WTC11 (cell line): ENCODE results near the gene ZNF76. TPM values are rescaled to one million over a fixed set of nuclear protein-coding genes. Genes with fewer than 3 reads are reported as not detected.

Source experiments
- ATAC-seq: fragments of 200-7000 bp; cut with Tn5 transposase; 2 replicates; pipeline ENCODE4 v1.10.0; 2021; ENCODE audit warnings: mild to moderate bottlenecking, moderate library complexity
- CTCF ChIA-PET: fragments of 300-600 bp; sonication (Branson Sonifier 250); formaldehyde crosslinking; loops from one replicate; lab custom pipeline; 2021; ENCODE audit warnings: antibody characterized with exemption; lab: Charles Lee
- POLR2A ChIA-PET: fragments of 350-600 bp; sonication (Branson Sonifier 250); formaldehyde crosslinking; loops from one replicate; lab custom pipeline; 2021; ENCODE audit warnings: antibody characterized with exemption; lab: Charles Lee
- DNase-seq: peaks from one replicate; pipeline ENCODE4 v3.0.0; 2021; ENCODE audit warnings: low spot score
- H3K27ac Mint-ChIP-seq: 2 replicates; pipeline ENCODE4 v1.8.0; 2021; ENCODE audit warnings: mixed read lengths
- H3K27me3 Mint-ChIP-seq: 2 replicates; pipeline ENCODE4 v1.8.0; 2021; ENCODE audit warnings: low read depth, mild to moderate bottlenecking, moderate library complexity, mixed read lengths
- H3K36me3 Mint-ChIP-seq: 2 replicates; pipeline ENCODE4 v1.8.0; 2021; ENCODE audit warnings: mixed read lengths
- H3K4me1 Mint-ChIP-seq: 2 replicates; pipeline ENCODE4 v1.8.0; 2022; ENCODE audit warnings: mixed read lengths
- H3K4me3 Mint-ChIP-seq: 2 replicates; pipeline ENCODE4 v1.8.0; 2021; ENCODE audit warnings: mild to moderate bottlenecking, moderate library complexity, mixed read lengths
- H3K9me3 Mint-ChIP-seq: 2 replicates; pipeline ENCODE4 v1.8.0; 2021; ENCODE audit warnings: mixed read lengths
- ARID4B ChIP-seq: sonication (generic); formaldehyde crosslinking; IDR thresholded peaks from 2 replicates; pipeline ENCODE4 v1.8.0; 2023; ENCODE audit warnings: missing genetic modification reagents, mild to moderate bottlenecking, borderline replicate concordance
- ATF1 ChIP-seq: sonication (generic); formaldehyde crosslinking; IDR thresholded peaks from 2 replicates; pipeline ENCODE4 v1.8.1; 2023; ENCODE audit warnings: mild to moderate bottlenecking, moderate library complexity, missing genetic modification reagents
- ATF2 ChIP-seq: sonication (generic); formaldehyde crosslinking; IDR thresholded peaks from 2 replicates; pipeline ENCODE4 v1.8.1; 2022; ENCODE audit warnings: low read depth, missing genetic modification reagents, borderline replicate concordance
- ELF4 ChIP-seq: sonication (generic); formaldehyde crosslinking; IDR thresholded peaks from 2 replicates; pipeline ENCODE4 v1.8.1; 2022; ENCODE audit warnings: low read depth, mild to moderate bottlenecking, moderate library complexity, missing genetic modification reagents
- FOXK1 ChIP-seq: sonication (generic); formaldehyde crosslinking; IDR thresholded peaks from 2 replicates; pipeline ENCODE4 v1.8.0; 2022; ENCODE audit warnings: mild to moderate bottlenecking, moderate library complexity, missing genetic modification reagents
- IRF2 ChIP-seq: sonication (generic); formaldehyde crosslinking; IDR thresholded peaks from 2 replicates; pipeline ENCODE4 v1.8.0; 2022; ENCODE audit warnings: low read depth, missing genetic modification reagents, borderline replicate concordance
- JUN ChIP-seq: sonication (generic); formaldehyde crosslinking; IDR thresholded peaks from 2 replicates; pipeline ENCODE4 v1.8.0; 2023; ENCODE audit warnings: mild to moderate bottlenecking, missing genetic modification reagents
- NFE2L1 ChIP-seq: sonication (generic); formaldehyde crosslinking; IDR thresholded peaks from 2 replicates; pipeline ENCODE4 v1.8.1; 2023; ENCODE audit warnings: missing genetic modification reagents
- RORB ChIP-seq: fragments of 250-450 bp; sonication (Bioruptor Pico); IDR thresholded peaks from 2 replicates; pipeline ENCODE4 v1.9.0; 2021; ENCODE audit warnings: mild to moderate bottlenecking
- TCF7 ChIP-seq: sonication (generic); formaldehyde crosslinking; IDR thresholded peaks from 2 replicates; pipeline ENCODE4 v1.8.0; 2022; ENCODE audit warnings: mild to moderate bottlenecking, low read depth, missing genetic modification reagents, moderate library complexity
- TP53 ChIP-seq: sonication (generic); formaldehyde crosslinking; IDR thresholded peaks from 2 replicates; pipeline ENCODE4 v1.8.1; 2023; ENCODE audit warnings: mild to moderate bottlenecking, missing genetic modification reagents
- ZNF121 ChIP-seq: sonication (generic); formaldehyde crosslinking; IDR thresholded peaks from 2 replicates; pipeline ENCODE4 v1.8.0; 2023; ENCODE audit warnings: missing genetic modification reagents
- ZNF281 ChIP-seq: sonication (generic); formaldehyde crosslinking; IDR thresholded peaks from 2 replicates; pipeline ENCODE4 v1.8.0; 2023; ENCODE audit warnings: mild to moderate bottlenecking, missing genetic modification reagents
- ZNF396 ChIP-seq: fragments of 250-450 bp; sonication (Bioruptor Pico); IDR thresholded peaks from 2 replicates; pipeline ENCODE4 v1.8.0; 2021; ENCODE audit warnings: mild to moderate bottlenecking, moderate library complexity, borderline replicate concordance
- ZNF423 ChIP-seq: fragments of 250-450 bp; sonication (Bioruptor Pico); IDR thresholded peaks from 2 replicates; pipeline ENCODE4 v2.1.2; 2022; ENCODE audit warnings: mild to moderate bottlenecking, moderate library complexity
- total RNA-seq: library from RNA; stranded (reverse); gene quantifications from 3 replicates; pipeline ENCODE4 v1.2.3, GENCODE V29; 2021

ZNF76 gene
- total RNA-seq, 1 experiment from 2014 or later: 25.8 TPM

- H3K9me3 Mint-ChIP-seq: no peaks in the 10 kb centered on the region
- no peaks in the 10 kb centered on the region for H3K36me3 Mint-ChIP-seq
- POLR2A ChIA-PET: interaction anchor here (1.8 kb wide), 1 partner anchor 41 kb away, joined by 4 read pairs; the partner anchor contains the start of gene ZNF76
These were observed 41.3 kb downstream of the ZNF76 start for GRCh38 chr6:35300848-35301247.

More at GRCh38 chr6:35300848-35301247, 41.3 kb downstream of the ZNF76 start:
- Mint-ChIP-seq H3K4me3 (no peak overlapping the region), H3K27ac (no peak overlapping the region), H3K4me1 (peaks cover 39% of the 10 kb centered on the region), H3K27me3 (0 out of 2 replicates have a peak, but pooled peaks cover 4% of the 10 kb centered on the region)
- DNase-seq (no peak), ATAC-seq (no peak)
- TF ChIP-seq NFE2L1 (CRISPR knock-in tag): no peak
- no peak for TF ChIP-seq TP53 (CRISPR knock-in tag)
- no peak for TF ChIP-seq IRF2 (CRISPR knock-in tag)
- TF ChIP-seq TCF7 (CRISPR knock-in tag): no peak
- no peak for TF ChIP-seq ELF4 (CRISPR knock-in tag)
- no peak for TF ChIP-seq JUN (CRISPR knock-in tag)
- TF ChIP-seq ATF2: no peak
- no peak for TF ChIP-seq ZNF281 (CRISPR knock-in tag)
- TF ChIP-seq FOXK1 (CRISPR knock-in tag): no peak
- no peak for TF ChIP-seq ARID4B (CRISPR knock-in tag)
- no peak for TF ChIP-seq ATF1 (CRISPR knock-in tag)
- TF ChIP-seq ZNF121 (CRISPR knock-in tag): no peak
- TF ChIP-seq ZNF423: no peak
- TF ChIP-seq RORB (CRISPR knock-in tag): no peak
- no peak for TF ChIP-seq ZNF396
- CTCF ChIA-PET: interaction anchor here (1.0 to 1.5 kb wide), 4 partner anchors 27 to 222 kb away, joined by 5 read pairs; no protein-coding TSS in a partner anchor
